H1 (cell line): Measurements from ENCODE around the gene AOC1. TPM values are rescaled to one million over a fixed set of nuclear protein-coding genes. Genes with fewer than 3 reads are reported as not detected.

ENCODE experiments used
- BACH1 ChIP-seq: IDR thresholded peaks from 2 replicates; pipeline ENCODE4 v1.6.1; 2012; ENCODE audit warnings: low read length, improper control_type of control experiment
- KDM5A ChIP-seq: fragments of 200-600 bp; IDR thresholded peaks from 2 replicates; pipeline ENCODE4 v1.7.1; 2012; ENCODE audit warnings: mild to moderate bottlenecking, low read length, inconsistent platforms, mixed read lengths
- NANOG ChIP-seq: IDR thresholded peaks from 2 replicates; pipeline ENCODE4 v1.6.1; 2011; ENCODE audit warnings: low read length, low read depth, mild to moderate bottlenecking, inconsistent platforms; ENCODE audit not compliant: insufficient read depth, poor library complexity, severe bottlenecking
- RAD21 ChIP-seq, 2 experiments: IDR thresholded peaks in 1 of 2; conservative IDR thresholded peaks in 1 of 2; 2 replicates each; pipeline ENCODE4 v1.6.1; 2011; ENCODE audit warnings: low read depth in 2 of 2, low read length in 2 of 2, improper control_type of control experiment in 1 of 2, inconsistent platforms in 1 of 2, mild to moderate bottlenecking in 1 of 2, moderate library complexity in 1 of 2
- SRF ChIP-seq: IDR thresholded peaks from 2 replicates; pipeline ENCODE4 v1.6.1; 2011; ENCODE audit warnings: mild to moderate bottlenecking, low read depth, low read length, moderate library complexity
- YY1 ChIP-seq: IDR thresholded peaks from 2 replicates; pipeline ENCODE4 v1.6.1; 2011; ENCODE audit warnings: low read depth, mild to moderate bottlenecking, low read length
- polyA plus RNA-seq, 7 experiments: library from polyadenylated mRNA; depleted of rRNA in 3 of 7; stranded (reverse) in 5 of 7; unstranded in 2 of 7; fragments of >200 nt in 5 of 7; fragments of 200-250 nt in 2 of 7; gene quantifications; 1 replicate in 5 of 7; 2 replicates in 1 of 7; 4 replicates in 1 of 7; pipeline versions ENCODE4 v1.2.1 to v1.2.3, GENCODE V29; 2011 to 2013; ENCODE audit warnings: missing spikeins in 2 of 7, mixed read lengths in 2 of 7
- total RNA-seq: library from RNA; stranded (reverse); fragmentation: NEBNext Ultra II Directional; extraction: Animal tissue kit (Norgen Biotek cat#: 25700); gene quantifications from 2 replicates; pipeline ENCODE4 v1.2.1, GENCODE V29; 2021

Gene AOC1
- total and polyA plus RNA-seq, 2 of the 8 experiments (the other 6 are each of a cell fraction or from before 2014, with no cell fraction given): 0.15 to 0.17 TPM

DNA sequence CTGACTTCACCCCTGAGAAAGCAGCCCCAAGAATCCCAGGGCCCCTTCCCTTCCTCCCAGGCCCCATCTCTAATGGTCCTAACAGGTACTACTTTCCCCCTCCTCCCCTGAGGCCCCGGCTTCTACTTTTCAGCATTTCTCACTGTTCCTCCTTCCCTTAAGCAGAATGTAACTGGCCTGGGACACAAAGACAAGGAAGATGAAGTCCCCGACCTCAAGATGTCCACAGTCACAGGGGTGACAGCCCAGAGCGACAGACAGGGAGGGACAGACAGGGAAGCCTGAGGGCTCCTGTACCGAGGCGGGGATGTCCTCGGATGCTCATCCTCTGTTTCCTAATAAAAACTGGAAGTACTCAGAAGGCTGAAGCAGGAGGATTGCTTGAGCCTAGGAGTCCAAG is 11.6 kb downstream of the AOC1 start (continued):
- TF ChIP-seq NANOG (no peak), YY1 (no peak), SRF (no peak), KDM5A (no peak), BACH1 (no peak), RAD21 (IDR thresholded peaks at IDR 0.05 in 1 of 2, conservative IDR thresholded peaks at IDR 0.05 in 1 of 2; ENCODE audit: low read depth in 2 of 2, low read length in 2 of 2) (no peak)
